Fibroblast of lung (primary cell): Measurements from ENCODE around the gene BTNL9. TPM values are rescaled to one million over a fixed set of nuclear protein-coding genes. Genes with fewer than 3 reads are reported as not detected.

Experiments
- DNase-seq, 2 donors: peaks; one replicate each; pipeline versions ENCODE4 v3.0.0 to v3.0.0-alpha.2; 2010; ENCODE audit warnings: low read depth in 2 of 2
- H2AFZ ChIP-seq: 2 replicates; pipeline ENCODE4 v1.5.1; 2012; ENCODE audit warnings: low read length, control low read depth, inconsistent platforms
- H3K27ac ChIP-seq: 2 replicates; pipeline ENCODE4 v1.5.1; 2011; ENCODE audit warnings: low read length, control low read depth; ENCODE audit not compliant: insufficient read depth
- H3K27me3 ChIP-seq: 2 replicates; pipeline ENCODE4 v1.5.1; 2011; ENCODE audit warnings: mild to moderate bottlenecking, low read length; ENCODE audit not compliant: control insufficient read depth, insufficient read depth
- H3K36me3 ChIP-seq: 2 replicates; pipeline ENCODE4 v1.5.1; 2011; ENCODE audit warnings: low read length; ENCODE audit not compliant: control insufficient read depth, insufficient read depth
- H3K4me1 ChIP-seq: 2 replicates; pipeline ENCODE4 v1.5.1; 2011; ENCODE audit warnings: low read length; ENCODE audit not compliant: control insufficient read depth, insufficient read depth; ENCODE audit errors: extremely low read depth
- H3K4me2 ChIP-seq: 2 replicates; pipeline ENCODE4 v1.5.1; 2011; ENCODE audit warnings: low read length, control low read depth; ENCODE audit not compliant: insufficient read depth; ENCODE audit errors: extremely low read depth
- H3K4me3 ChIP-seq, 4 experiments: fragments of 200-600 bp in 1 of 4; sonication (generic) in 1 of 4; replicated peaks in 1 of 4; 2 replicates each; pipeline ENCODE4 v1.5.1; 2011 to 2016; ENCODE audit warnings: low read length in 4 of 4, low read depth in 3 of 4, mild to moderate bottlenecking in 3 of 4, control low read depth in 2 of 4, inconsistent platforms in 1 of 4, mixed read lengths in 1 of 4; ENCODE audit not compliant: insufficient read depth in 1 of 4; ENCODE audit errors: control extremely low read depth in 1 of 4
- H3K79me2 ChIP-seq: 2 replicates; pipeline ENCODE4 v1.5.1; 2012; ENCODE audit warnings: mild to moderate bottlenecking, low read length, inconsistent platforms; ENCODE audit not compliant: control insufficient read depth, insufficient read depth
- H3K9ac ChIP-seq: 2 replicates; pipeline ENCODE4 v1.5.1; 2011; ENCODE audit warnings: mild to moderate bottlenecking, low read length, control low read depth; ENCODE audit not compliant: insufficient read depth
- H3K9me3 ChIP-seq: 2 replicates; pipeline ENCODE4 v1.5.1; 2012; ENCODE audit warnings: low read depth, low read length; ENCODE audit not compliant: control insufficient read depth, insufficient read depth
- H4K20me1 ChIP-seq: 2 replicates; pipeline ENCODE4 v1.5.1; 2011; ENCODE audit warnings: low read length; ENCODE audit not compliant: control insufficient read depth, insufficient read depth; ENCODE audit errors: extremely low read depth
- EZH2 ChIP-seq: IDR thresholded peaks from 2 replicates; pipeline ENCODE4 v1.5.1; 2012; ENCODE audit warnings: low read length, control low read depth, mild to moderate bottlenecking; ENCODE audit errors: missing control alignments
- polyA plus RNA-seq, 2 donors: library from polyadenylated mRNA; depleted of rRNA in 1 of 2; stranded (reverse) in 1 of 2; unstranded in 1 of 2; fragments of >200 nt; gene quantifications; 2 replicates each; pipeline ENCODE4 v1.2.1, GENCODE V29; 2011 to 2012; ENCODE audit warnings: missing spikeins in 1 of 2
- total RNA-seq: library from RNA; depleted of rRNA; stranded (reverse); fragments of >200 nt; gene quantifications from 2 replicates; pipeline ENCODE4 v1.2.1, GENCODE V29; 2014
- TF ChIP-seq, protein P1 (sequence below), 2 donors: IDR thresholded peaks in 1 of 2; conservative IDR thresholded peaks in 1 of 2; 1 replicate in 1 of 2; 2 replicates in 1 of 2; pipeline ENCODE4 v1.5.1; 2011 to 2012; ENCODE audit warnings: low read length in 2 of 2, control low read depth in 1 of 2, inconsistent platforms in 1 of 2, low read depth in 1 of 2, mild to moderate bottlenecking in 1 of 2

Gene BTNL9
- total and polyA plus RNA-seq, 2 donors (not counting 1 experiment from before 2014, with no cell fraction given) = not detected

DNA sequence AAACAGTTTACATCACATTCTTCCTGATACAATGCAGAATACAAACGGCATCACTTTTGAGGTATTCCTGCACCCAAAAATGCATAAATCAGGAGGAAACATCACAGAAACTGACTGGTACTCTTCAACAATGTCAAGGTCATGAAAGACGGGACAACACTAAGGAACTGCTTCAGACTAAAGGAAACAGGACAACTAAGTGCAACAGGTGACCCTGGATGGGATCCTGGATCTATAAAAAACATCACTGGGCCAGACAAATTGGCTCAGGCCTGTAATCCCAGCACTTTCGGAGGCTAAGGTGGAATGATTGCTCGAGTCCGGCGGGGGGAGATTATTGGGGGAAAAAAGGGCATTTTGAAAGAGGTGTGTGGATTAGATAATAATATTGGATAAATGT lies 22.6 kb downstream of the BTNL9 start:
- no peak overlapping the region for H3K4me3 ChIP-seq
- H3K27ac ChIP-seq = no peak overlapping the region
- no peak overlapping the region for H2AFZ ChIP-seq
- H3K27me3 ChIP-seq = peaks cover 11% of the 10 kb centered on the region
- TF ChIP-seq, protein P1, sequence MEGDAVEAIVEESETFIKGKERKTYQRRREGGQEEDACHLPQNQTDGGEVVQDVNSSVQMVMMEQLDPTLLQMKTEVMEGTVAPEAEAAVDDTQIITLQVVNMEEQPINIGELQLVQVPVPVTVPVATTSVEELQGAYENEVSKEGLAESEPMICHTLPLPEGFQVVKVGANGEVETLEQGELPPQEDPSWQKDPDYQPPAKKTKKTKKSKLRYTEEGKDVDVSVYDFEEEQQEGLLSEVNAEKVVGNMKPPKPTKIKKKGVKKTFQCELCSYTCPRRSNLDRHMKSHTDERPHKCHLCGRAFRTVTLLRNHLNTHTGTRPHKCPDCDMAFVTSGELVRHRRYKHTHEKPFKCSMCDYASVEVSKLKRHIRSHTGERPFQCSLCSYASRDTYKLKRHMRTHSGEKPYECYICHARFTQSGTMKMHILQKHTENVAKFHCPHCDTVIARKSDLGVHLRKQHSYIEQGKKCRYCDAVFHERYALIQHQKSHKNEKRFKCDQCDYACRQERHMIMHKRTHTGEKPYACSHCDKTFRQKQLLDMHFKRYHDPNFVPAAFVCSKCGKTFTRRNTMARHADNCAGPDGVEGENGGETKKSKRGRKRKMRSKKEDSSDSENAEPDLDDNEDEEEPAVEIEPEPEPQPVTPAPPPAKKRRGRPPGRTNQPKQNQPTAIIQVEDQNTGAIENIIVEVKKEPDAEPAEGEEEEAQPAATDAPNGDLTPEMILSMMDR (conservative IDR thresholded peaks at IDR 0.05 in 1 of 2, IDR thresholded peaks at IDR 0.05 in 1 of 2; ENCODE audit: low read depth in 1 of 2, low read length in 2 of 2) = no peak
- no peak for TF ChIP-seq EZH2
- H4K20me1 ChIP-seq = no peaks in the 10 kb centered on the region
- H3K9me3 ChIP-seq = no peaks in the 10 kb centered on the region
- DNase-seq = no peak
- H3K36me3 ChIP-seq = no peaks in the 10 kb centered on the region
- no peaks in the 10 kb centered on the region for H3K79me2 ChIP-seq
- no peak overlapping the region for H3K9ac ChIP-seq
- no peaks in the 10 kb centered on the region for H3K4me1 ChIP-seq
- H3K4me2 ChIP-seq = no peak overlapping the region

DNA sequence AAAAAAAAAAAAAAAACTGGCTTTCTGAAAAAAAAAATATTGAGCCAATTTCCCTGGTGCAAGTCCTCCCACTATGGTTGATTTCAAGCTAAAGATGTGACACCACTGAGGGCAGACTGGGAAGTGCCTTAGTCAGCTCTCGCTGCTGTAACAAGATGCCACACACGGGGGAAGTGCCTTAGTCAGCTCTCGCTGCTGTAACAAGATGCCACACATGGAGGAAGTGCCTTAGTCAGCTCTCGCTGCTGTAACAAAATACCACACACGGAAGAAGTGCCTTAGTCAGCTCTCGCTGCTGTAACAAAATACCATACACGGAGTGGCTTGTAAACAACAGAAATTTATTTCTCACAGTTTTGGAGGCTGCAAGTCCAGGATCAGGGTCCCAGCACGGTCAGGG lies 23.4 kb downstream of the BTNL9 start:
- Histone ChIP-seq H3K4me1 (no peaks in the 10 kb centered on the region), H3K27ac (no peak overlapping the region), H3K4me3 (no peak overlapping the region), H2AFZ (no peak overlapping the region), H4K20me1 (no peaks in the 10 kb centered on the region), H3K4me2 (no peak overlapping the region), H3K9me3 (no peaks in the 10 kb centered on the region), H3K36me3 (no peaks in the 10 kb centered on the region), H3K27me3 (peaks cover 11% of the 10 kb centered on the region), H3K79me2 (no peaks in the 10 kb centered on the region), H3K9ac (no peak overlapping the region)
- DNase-seq = no peak
- TF ChIP-seq, protein P1 (conservative IDR thresholded peaks at IDR 0.05 in 1 of 2, IDR thresholded peaks at IDR 0.05 in 1 of 2; ENCODE audit: low read depth in 1 of 2, low read length in 2 of 2) = no peak

DNA sequence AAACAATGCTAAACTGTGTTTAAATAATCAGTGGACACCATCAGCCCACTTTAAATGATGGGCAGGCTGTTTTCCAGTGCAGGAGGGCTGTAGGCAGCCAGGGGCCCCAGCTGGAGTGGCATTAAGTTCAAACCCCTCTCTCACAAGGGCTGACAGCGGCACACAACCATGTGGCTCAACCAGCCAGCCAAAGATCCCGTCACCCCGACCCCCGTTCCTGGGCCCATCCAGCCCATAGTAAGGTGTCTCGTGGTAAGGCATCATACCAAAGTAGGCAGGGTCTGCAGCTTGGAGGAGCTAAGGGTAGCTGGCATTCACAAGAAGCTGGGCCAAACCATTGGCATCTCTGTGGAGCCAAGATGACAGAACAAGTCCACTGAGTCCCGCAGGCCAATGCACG lies 24.9 kb downstream of the BTNL9 start:
- no peak overlapping the region for H3K4me3 ChIP-seq
- no peaks in the 10 kb centered on the region for H3K4me1 ChIP-seq
- DNase-seq = no peak
- no peaks in the 10 kb centered on the region for H3K36me3 ChIP-seq
- peaks cover under 1% of the 10 kb centered on the region for H3K27me3 ChIP-seq
- TF ChIP-seq, protein P1 (conservative IDR thresholded peaks at IDR 0.05 in 1 of 2, IDR thresholded peaks at IDR 0.05 in 1 of 2; ENCODE audit: low read depth in 1 of 2, low read length in 2 of 2) = no peak
- no peak for TF ChIP-seq EZH2
- H2AFZ ChIP-seq = no peak overlapping the region
- no peaks in the 10 kb centered on the region for H3K79me2 ChIP-seq
- no peak overlapping the region for H3K9ac ChIP-seq
- no peaks in the 10 kb centered on the region for H3K9me3 ChIP-seq
- no peak overlapping the region for H3K4me2 ChIP-seq
- H4K20me1 ChIP-seq = no peaks in the 10 kb centered on the region
- no peak overlapping the region for H3K27ac ChIP-seq
